HepG2 (cell line): ENCODE data around the gene CALM1. TPM values are rescaled to one million over a fixed set of nuclear protein-coding genes. Genes with fewer than 3 reads are reported as not detected.

Experiments used
- ATAC-seq: fragments of 200-7000 bp; cut with Tn5 transposase; 3 replicates; pipeline ENCODE4 v1.9.1; 2020; ENCODE audit warnings: mild to moderate bottlenecking, moderate library complexity
- BruUV-seq: library from RNA; stranded (reverse); fragments of 400-500 nt; replicated peaks from 2 replicates; lab custom pipeline; 2021; lab: Mats Ljungman, UMichigan
- CTCF ChIA-PET: fragments of 300-600 bp; formaldehyde crosslinking; extraction: SDS; loops from one replicate; lab custom pipeline; 2021; ENCODE audit warnings: low total read pairs, inconsistent platforms, low intra/inter-chr PET ratio; lab: Yijun Ruan, JAX
- POLR2A ChIA-PET: fragments of 350-600 bp; sonication (Branson Sonifier 250); formaldehyde crosslinking; loops from one replicate; lab custom pipeline; 2020; ENCODE audit warnings: antibody characterized with exemption, inconsistent platforms; lab: Yijun Ruan, JAX
- DNase-seq: peaks from one replicate; pipeline ENCODE4 v3.0.0-alpha.2; 2015; ENCODE audit warnings: low spot score
- FAIRE-seq: peaks from 3 replicates; lab custom pipeline; 2011; peaks lifted over from hg19 to GRCh38; lab: Jason Lieb, UNC
- H2AFZ ChIP-seq: one replicate; pipeline ENCODE4 v1.6.1; 2011; ENCODE audit warnings: low read length, inconsistent platforms
- H3K27ac ChIP-seq: fragments of 300-600 bp; 3 replicates; pipeline ENCODE4 v1.8.0; 2011; ENCODE audit warnings: mixed run types, mild to moderate bottlenecking, mixed read lengths, low read length, inconsistent platforms; ENCODE audit not compliant: insufficient read depth; ENCODE audit errors: extremely low read length
- H3K27me3 ChIP-seq, 2 experiments: fragments of 200-600 bp in 1 of 2; 2 replicates in 1 of 2; 3 replicates in 1 of 2; pipeline versions ENCODE4 v1.6.0 to v1.8.0; 2011; ENCODE audit warnings: low read length in 2 of 2, mild to moderate bottlenecking in 2 of 2, moderate library complexity in 2 of 2, inconsistent platforms in 1 of 2; ENCODE audit not compliant: insufficient read depth in 2 of 2, control insufficient read depth in 1 of 2
- H3K36me3 ChIP-seq, 2 experiments: fragments of 200-600 bp in 1 of 2; replicated peaks in 1 of 2; 2 replicates in 1 of 2; 3 replicates in 1 of 2; pipeline versions ENCODE4 v1.5.1 to v1.8.0; 2011; ENCODE audit warnings: low read length in 2 of 2, inconsistent platforms in 1 of 2; ENCODE audit not compliant: insufficient read depth in 2 of 2, control insufficient read depth in 1 of 2
- H3K4me1 ChIP-seq: 2 replicates; pipeline ENCODE4 v1.5.1; 2012; ENCODE audit warnings: low read length, inconsistent platforms; ENCODE audit not compliant: insufficient read depth
- H3K4me2 ChIP-seq: 2 replicates; pipeline ENCODE4 v1.6.0; 2011; ENCODE audit warnings: low read depth, low read length, inconsistent platforms
- H3K4me3 ChIP-seq, 3 experiments: fragments of 200-600 bp in 1 of 3; sonication (generic), shearing (Covaris generic) in 1 of 3; replicated peaks in 1 of 3; 2 replicates each; pipeline ENCODE4 v1.5.1; 2011 to 2016; ENCODE audit warnings: low read length in 3 of 3, inconsistent platforms in 2 of 3, low read depth in 2 of 3, mild to moderate bottlenecking in 2 of 3, control low read depth in 1 of 3, mixed read lengths in 1 of 3; ENCODE audit not compliant: insufficient read depth in 1 of 3
- H3K79me2 ChIP-seq: one replicate; pipeline ENCODE4 v1.6.1; 2011; ENCODE audit warnings: low read length, inconsistent platforms; ENCODE audit not compliant: insufficient read depth
- H3K9ac ChIP-seq: 2 replicates; pipeline ENCODE4 v1.6.0; 2011; ENCODE audit warnings: mild to moderate bottlenecking, low read depth, low read length, inconsistent platforms; ENCODE audit not compliant: insufficient read depth
- H3K9me3 ChIP-seq: 2 replicates; pipeline ENCODE4 v1.5.1; 2012; ENCODE audit warnings: mild to moderate bottlenecking, low read length
- H4K20me1 ChIP-seq: 2 replicates; pipeline ENCODE4 v1.6.0; 2011; ENCODE audit warnings: inconsistent platforms, mild to moderate bottlenecking, low read length, moderate library complexity; ENCODE audit not compliant: insufficient read depth
- KLF6 ChIP-seq: IDR thresholded peaks from 2 replicates; pipeline ENCODE4 v1.8.0; 2016; ENCODE audit warnings: missing biosample characterization, missing genetic modification reagents
- MXD3 ChIP-seq: IDR thresholded peaks from 2 replicates; pipeline ENCODE4 v1.6.1; 2016; ENCODE audit warnings: mild to moderate bottlenecking, missing biosample characterization, missing genetic modification reagents
- NFYC ChIP-seq: IDR thresholded peaks from 2 replicates; pipeline ENCODE4 v1.6.1; 2016; ENCODE audit warnings: missing genetic modification reagents, missing compliant biosample characterization
- RBM39 ChIP-seq: fragments of 200-400 bp; formaldehyde crosslinking; IDR thresholded peaks from one replicate; pipeline ENCODE4 v1.6.1; 2018; ENCODE audit warnings: antibody characterized with exemption, mild to moderate bottlenecking, low read depth, low read length; ENCODE audit not compliant: poor library complexity, severe bottlenecking
- STAG1 ChIP-seq: sonication (generic); formaldehyde crosslinking; IDR thresholded peaks from 2 replicates; pipeline ENCODE4 v1.4.0; 2020; ENCODE audit warnings: missing genetic modification reagents
- ZBTB2 ChIP-seq: sonication (generic); formaldehyde crosslinking; IDR thresholded peaks from 2 replicates; pipeline ENCODE4 v1.8.0; 2022; ENCODE audit warnings: low read depth, missing genetic modification reagents
- ZBTB38 ChIP-seq: sonication (generic); formaldehyde crosslinking; IDR thresholded peaks from 2 replicates; pipeline ENCODE4 v1.5.1; 2020; ENCODE audit warnings: mild to moderate bottlenecking, missing genetic modification reagents
- WGBS: methylation state at CpG from one replicate; pipeline ENCODE4 v1.1.6; 2017; ENCODE audit warnings: low lambda C conversion rate; 5-methylcytosine and 5-hydroxymethylcytosine counted together
- in situ Hi-C: cut with HindIII; loops from 2 replicates; pipeline ENCODE4 v1.10.0; 2017; ENCODE audit warnings: low pct_unique_long_range_greater_than_20kb; ENCODE audit not compliant: extremely low pct_ligation_motif_present
- intact Hi-C: fragments of 100-400 bp; cut with micrococcal nuclease; formaldehyde crosslinking; loops from one replicate; pipeline ENCODE4 v1.10.0; 2022; ENCODE audit not compliant: unreplicated experiment
- polyA plus RNA-seq, 8 experiments: library from polyadenylated mRNA; depleted of rRNA in 3 of 8; stranded (reverse) in 7 of 8; unstranded in 1 of 8; fragments of >200 nt; fragmentation: Illumina TruSeq in 4 of 8; extraction: Trizol in 4 of 8; gene quantifications; 2 replicates each; pipeline versions ENCODE4 v1.2.1 to v1.2.3, GENCODE V29; 2011 to 2016; ENCODE audit warnings: low read depth in 4 of 8, missing spikeins in 1 of 8, mixed read lengths in 1 of 8; ENCODE audit not compliant: insufficient read depth in 1 of 8
- total RNA-seq, 5 experiments: library from RNA; depleted of rRNA; stranded (reverse); fragments of >200 nt; fragmentation: Illumina TruSeq; extraction: Trizol; gene quantifications; 2 replicates each; pipeline ENCODE4 v1.2.3, GENCODE V29; 2016; ENCODE audit warnings: low read depth in 1 of 5
- TF ChIP-seq, protein P1 (sequence below): sonication (generic); formaldehyde crosslinking; IDR thresholded peaks from 2 replicates; pipeline ENCODE4 v1.5.0; 2020; ENCODE audit warnings: mild to moderate bottlenecking, missing genetic modification reagents

Gene CALM1
- total and polyA plus RNA-seq, 2 of the 13 experiments (the other 11 are each of a cell fraction or from before 2014, with no cell fraction given): 110 to 238 TPM

DNA sequence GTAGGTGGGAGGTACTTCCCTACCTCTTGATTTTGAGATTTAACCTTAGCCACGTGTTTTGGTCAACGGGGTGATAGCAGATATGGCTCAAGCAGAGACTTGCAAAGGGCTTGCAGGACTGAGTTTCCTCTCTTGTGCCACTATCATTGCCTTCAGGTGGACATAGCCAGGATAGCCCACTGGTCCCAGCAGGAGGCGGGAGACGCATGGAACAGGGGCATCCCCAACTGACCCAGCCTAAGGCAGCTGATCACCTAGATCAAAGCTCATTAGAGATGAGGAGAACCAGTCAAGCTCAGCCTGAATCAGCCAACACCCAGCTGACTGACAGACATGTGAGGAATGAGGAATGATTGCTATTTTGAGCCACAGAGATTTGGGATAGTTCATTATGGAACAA, 49.6 kb downstream of the CALM1 start:
- H3K27me3 ChIP-seq: 0 out of 5 replicates have a peak, but pooled peaks cover 0 to 3% of the 10 kb centered on the region in 2 experiments
- DNase-seq (no peak), ATAC-seq (no peak), FAIRE-seq (no peak)
- POLR2A ChIA-PET: no interaction called here
- peaks cover 21% of the 10 kb centered on the region for H3K4me1 ChIP-seq
- BruUV-seq: no TSS peak
- 0 out of 2 replicates have a peak, but pooled peaks have one; percentile 6 for TF ChIP-seq STAG1 (CRISPR knock-in tag)
- TF ChIP-seq MXD3 (CRISPR knock-in tag): no peak
- TF ChIP-seq ZBTB2 (CRISPR knock-in tag): no peak
- H3K4me3 ChIP-seq: no peak overlapping the region
- H4K20me1 ChIP-seq: no peaks in the 10 kb centered on the region
- 0% methylated on average over 4 of the region's 4 CpGs for WGBS
- no peaks in the 10 kb centered on the region for H3K36me3 ChIP-seq
- in situ Hi-C loops: no loop called here
- no peak overlapping the region for H3K4me2 ChIP-seq
- H3K9me3 ChIP-seq: 0 out of 2 replicates have a peak, but pooled peaks cover 3% of the 10 kb centered on the region
- no peaks in the 10 kb centered on the region for H3K79me2 ChIP-seq
- intact Hi-C loops: no loop called here
- CTCF ChIA-PET: no interaction called here
- H3K9ac ChIP-seq: no peak overlapping the region
- no peak overlapping the region for H2AFZ ChIP-seq
- H3K27ac ChIP-seq: no peak overlapping the region

- no TSS peak for BruUV-seq
- no peak overlapping the region for H3K4me3 ChIP-seq
- ChIA-PET POLR2A (no interaction called here), CTCF (no interaction called here)
- no peak overlapping the region for H3K9ac ChIP-seq
- H3K27me3 ChIP-seq: peaks cover 0 to 7% of the 10 kb centered on the region in 2 experiments; a peak in 2 of 5 replicates
- no peak overlapping the region for H3K4me2 ChIP-seq
- ATAC-seq (no peak), FAIRE-seq (no peak), DNase-seq (peak; percentile 50)
- peaks cover 21% of the 10 kb centered on the region for H3K4me1 ChIP-seq
- H3K36me3 ChIP-seq: no peaks in the 10 kb centered on the region
- no peaks in the 10 kb centered on the region for H4K20me1 ChIP-seq
- in situ Hi-C loops: no loop called here
- TF ChIP-seq ZBTB38 (CRISPR knock-in tag): no peak
- TF ChIP-seq, protein P1, sequence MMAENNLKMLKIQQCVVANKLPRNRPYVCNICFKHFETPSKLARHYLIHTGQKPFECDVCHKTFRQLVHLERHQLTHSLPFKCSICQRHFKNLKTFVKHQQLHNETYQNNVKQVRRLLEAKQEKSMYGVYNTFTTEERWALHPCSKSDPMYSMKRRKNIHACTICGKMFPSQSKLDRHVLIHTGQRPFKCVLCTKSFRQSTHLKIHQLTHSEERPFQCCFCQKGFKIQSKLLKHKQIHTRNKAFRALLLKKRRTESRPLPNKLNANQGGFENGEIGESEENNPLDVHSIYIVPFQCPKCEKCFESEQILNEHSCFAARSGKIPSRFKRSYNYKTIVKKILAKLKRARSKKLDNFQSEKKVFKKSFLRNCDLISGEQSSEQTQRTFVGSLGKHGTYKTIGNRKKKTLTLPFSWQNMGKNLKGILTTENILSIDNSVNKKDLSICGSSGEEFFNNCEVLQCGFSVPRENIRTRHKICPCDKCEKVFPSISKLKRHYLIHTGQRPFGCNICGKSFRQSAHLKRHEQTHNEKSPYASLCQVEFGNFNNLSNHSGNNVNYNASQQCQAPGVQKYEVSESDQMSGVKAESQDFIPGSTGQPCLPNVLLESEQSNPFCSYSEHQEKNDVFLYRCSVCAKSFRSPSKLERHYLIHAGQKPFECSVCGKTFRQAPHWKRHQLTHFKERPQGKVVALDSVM (CRISPR knock-in tag): no peak
- no peak for TF ChIP-seq KLF6 (CRISPR knock-in tag)
- TF ChIP-seq NFYC (CRISPR knock-in tag): peak; percentile 51
- TF ChIP-seq RBM39: no peak
- no peak overlapping the region for H2AFZ ChIP-seq
- 55% methylated on average over 6 of the region's 9 CpGs for WGBS
- intact Hi-C loops: no loop called here
- no peak overlapping the region for H3K27ac ChIP-seq
- 0 out of 2 replicates have a peak, but pooled peaks cover 3% of the 10 kb centered on the region for H3K9me3 ChIP-seq
- H3K79me2 ChIP-seq: no peaks in the 10 kb centered on the region
Observed at GRCh38 chr14:90447720-90448497, 51.1 kb downstream of the CALM1 start.
